WERI-Rb-1 (cell line): ENCODE measurements around the gene CDKL2.
"Not testable (repeated sequence)": the region's sequence is repeated elsewhere in the genome, so short reads cannot be mapped to it uniquely, and the experiment has no call there.

Experiments
- DNase-seq: peaks from one replicate; pipeline ENCODE4 v3.0.0-alpha.2; 2020
- H3K27ac ChIP-seq: fragments of 250-450 bp; sonication (Bioruptor Pico); 2 replicates; pipeline ENCODE4 v1.5.1; 2020; ENCODE audit warnings: mild to moderate bottlenecking, moderate library complexity
- H3K27me3 ChIP-seq: fragments of 250-450 bp; sonication (Bioruptor Pico); 2 replicates; pipeline ENCODE4 v1.5.1; 2021; ENCODE audit warnings: mild to moderate bottlenecking, low read depth, moderate library complexity; ENCODE audit not compliant: insufficient read depth, severe bottlenecking
- H3K36me3 ChIP-seq: fragments of 250-450 bp; sonication (Bioruptor Pico); 2 replicates; pipeline ENCODE4 v1.5.1; 2020; ENCODE audit warnings: mild to moderate bottlenecking, moderate library complexity
- H3K4me3 ChIP-seq: 2 replicates; pipeline ENCODE4 v1.5.1; 2011; ENCODE audit warnings: low read depth, mild to moderate bottlenecking, control low read depth, low read length
- H3K9me3 ChIP-seq: fragments of 250-450 bp; sonication (Bioruptor Pico); 2 replicates; pipeline ENCODE4 v1.5.1; 2021; ENCODE audit warnings: mild to moderate bottlenecking, moderate library complexity; ENCODE audit not compliant: severe bottlenecking
- CTCF ChIP-seq: IDR thresholded peaks from 2 replicates; pipeline ENCODE4 v1.5.1; 2011; ENCODE audit warnings: low read depth, mild to moderate bottlenecking, control low read depth, inconsistent platforms, low read length

The CDKL2 gene

GRCh38 chr4:75547647-75548387, 82.5 kb downstream of the CDKL2 start:
- DNase-seq: no peak
- Histone ChIP-seq H3K9me3 (no peaks in the 10 kb centered on the region), H3K4me3 (no peak overlapping the region), H3K36me3 (0 out of 2 replicates have a peak, but pooled peaks cover 3% of the 10 kb centered on the region), H3K27me3 (no peaks in the 10 kb centered on the region), H3K27ac (no peak overlapping the region)
- TF ChIP-seq CTCF: no peak

- H3K36me3 ChIP-seq: 0 out of 2 replicates have a peak, but pooled peaks cover 3% of the 10 kb centered on the region
- H3K27me3 ChIP-seq: no peaks in the 10 kb centered on the region
- no peak overlapping the region for H3K27ac ChIP-seq
- H3K4me3 ChIP-seq: no peak overlapping the region
- H3K9me3 ChIP-seq: no peaks in the 10 kb centered on the region
- no peak for TF ChIP-seq CTCF
- peak; percentile 22 for DNase-seq
These were observed 84.8 kb downstream of the CDKL2 start for GRCh38 chr4:75545526-75545925.

GRCh38 chr4:75544870-75545269, 85.5 kb downstream of the CDKL2 start:
- Histone ChIP-seq H3K27ac (no peak overlapping the region), H3K9me3 (no peaks in the 10 kb centered on the region), H3K27me3 (no peaks in the 10 kb centered on the region), H3K36me3 (0 out of 2 replicates have a peak, but pooled peaks cover 3% of the 10 kb centered on the region), H3K4me3 (no peak overlapping the region)
- TF ChIP-seq CTCF: no peak
- no peak for DNase-seq

- not testable (repeated sequence) for DNase-seq, H3K27ac ChIP-seq, H3K36me3 ChIP-seq
These were observed 86.1 kb downstream of the CDKL2 start for GRCh38 chr4:75544220-75544619.

DNA sequence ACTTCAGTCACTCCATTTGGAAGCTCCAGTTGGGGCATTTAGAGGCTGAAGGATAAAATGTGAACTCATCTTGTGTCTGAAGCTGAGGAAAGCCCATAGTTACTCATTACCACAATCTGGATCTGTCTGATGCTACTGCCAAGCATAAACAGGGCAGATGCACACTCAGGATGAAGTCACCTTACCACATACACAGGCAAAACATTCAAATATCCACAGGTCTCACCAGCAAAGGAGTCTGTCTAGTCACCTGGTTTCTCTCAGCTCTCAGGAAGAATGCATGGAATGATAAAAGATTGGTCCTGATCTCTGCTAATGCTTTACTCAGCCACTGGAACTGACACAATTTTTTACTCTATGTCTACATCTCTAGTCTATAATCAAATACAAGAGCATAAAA, 87.5 kb downstream of the CDKL2 start:
- Histone ChIP-seq H3K27ac (no peak overlapping the region), H3K27me3 (no peaks in the 10 kb centered on the region), H3K36me3 (0 out of 2 replicates have a peak, but pooled peaks cover 3% of the 10 kb centered on the region), H3K4me3 (no peak overlapping the region), H3K9me3 (no peaks in the 10 kb centered on the region)
- no peak for TF ChIP-seq CTCF
- no peak for DNase-seq

More at GRCh38 chr4:75544220-75544619, 86.1 kb downstream of the CDKL2 start:
- H3K9me3 ChIP-seq, H3K4me3 ChIP-seq, H3K27me3 ChIP-seq: not testable (repeated sequence)

GRCh38 chr4:75537308-75537707, 93.0 kb downstream of the CDKL2 start:
- H3K27me3 ChIP-seq, H3K36me3 ChIP-seq, H3K4me3 ChIP-seq, H3K27ac ChIP-seq, H3K9me3 ChIP-seq, DNase-seq: not testable (repeated sequence)

- DNase-seq, H3K4me3 ChIP-seq, H3K36me3 ChIP-seq, H3K27ac ChIP-seq, H3K9me3 ChIP-seq, H3K27me3 ChIP-seq: not testable (repeated sequence)
These were observed 96.4 kb downstream of the CDKL2 start for GRCh38 chr4:75533926-75534325.

DNA sequence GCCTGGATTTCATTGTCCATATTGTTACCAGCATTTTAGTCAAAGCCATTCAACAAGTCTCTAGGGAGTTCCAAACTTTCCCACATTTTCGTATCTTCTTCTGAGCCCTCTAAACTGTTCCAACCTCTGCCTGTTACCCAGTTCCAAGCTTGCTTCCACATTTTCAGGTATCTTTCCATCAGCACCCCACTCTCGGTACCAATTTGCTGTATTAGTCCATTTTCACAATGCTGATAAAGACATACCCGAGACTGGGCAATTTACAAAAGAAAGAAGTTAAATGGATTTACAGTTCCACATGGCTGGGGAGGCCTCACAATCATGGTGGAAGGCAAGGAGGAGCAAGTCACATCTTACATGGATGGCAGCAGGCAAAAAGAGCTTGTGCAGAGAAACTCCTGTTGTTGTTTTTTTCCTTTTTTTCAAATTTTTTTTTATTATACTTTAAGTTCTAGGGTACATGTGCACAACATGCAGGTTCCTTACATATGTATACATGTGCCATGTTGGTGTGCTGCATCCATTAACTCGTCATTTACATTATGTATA, 96.9 kb downstream of the CDKL2 start:
- peaks cover 10% of the 10 kb centered on the region for H3K36me3 ChIP-seq
- not testable (repeated sequence) for H3K27ac ChIP-seq, H3K4me3 ChIP-seq, H3K9me3 ChIP-seq, H3K27me3 ChIP-seq, DNase-seq

GRCh38 chr4:75531536-75532143, 98.7 kb downstream of the CDKL2 start:
- H3K27ac ChIP-seq, H3K9me3 ChIP-seq, H3K4me3 ChIP-seq, DNase-seq, H3K27me3 ChIP-seq: not testable (repeated sequence)
- peaks cover 20% of the 10 kb centered on the region for H3K36me3 ChIP-seq
